ENCODE results near the gene ZBTB7C.

Gene ZBTB7C

DNA sequence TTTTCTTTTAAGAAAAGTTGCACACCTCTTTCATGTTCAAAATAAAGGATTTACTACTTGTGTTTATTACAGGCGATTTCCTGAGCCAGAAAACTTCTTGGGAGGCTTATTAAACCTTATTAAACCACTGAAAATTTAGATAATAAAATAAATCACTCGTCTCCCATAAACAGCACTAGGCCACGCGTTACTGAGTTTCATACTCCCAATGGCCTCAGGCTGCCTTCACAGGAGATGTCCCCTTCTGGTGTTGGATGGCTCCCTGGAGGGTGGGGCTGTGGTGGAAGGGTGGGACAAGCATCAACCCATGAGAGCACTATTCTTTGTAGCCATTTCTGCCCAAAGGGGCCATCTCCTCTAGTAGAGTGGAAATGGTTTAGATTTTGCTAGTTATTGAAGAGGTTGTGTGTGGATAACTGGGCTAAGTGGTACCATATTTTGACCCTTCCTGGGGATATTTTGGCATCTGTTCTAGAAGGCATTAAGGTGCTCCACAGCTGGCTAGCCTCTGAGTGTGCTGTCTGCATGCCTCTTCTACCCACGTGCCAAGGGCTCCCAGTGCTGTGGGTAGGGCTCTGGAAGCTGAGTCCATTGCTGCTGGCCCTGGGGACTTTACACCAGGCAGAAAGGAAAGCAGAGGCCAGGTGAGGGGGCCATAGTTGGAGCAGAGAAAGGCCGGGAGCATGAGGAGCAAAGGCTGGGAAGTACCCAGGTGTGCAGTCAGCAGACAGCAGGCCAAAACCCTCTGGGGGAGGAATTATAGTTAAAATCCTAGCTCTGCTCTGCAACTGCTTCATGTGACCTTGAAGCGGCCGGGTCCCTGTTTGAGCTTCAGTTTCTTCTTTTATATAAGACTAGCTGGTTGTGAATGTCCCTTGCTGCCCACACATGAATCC lies 357.0 kb downstream of the ZBTB7C start:
- no peak overlapping the region for H3K4me3 ChIP-seq (ENCODE audit: low read length)
- TF ChIP-seq, protein P1, sequence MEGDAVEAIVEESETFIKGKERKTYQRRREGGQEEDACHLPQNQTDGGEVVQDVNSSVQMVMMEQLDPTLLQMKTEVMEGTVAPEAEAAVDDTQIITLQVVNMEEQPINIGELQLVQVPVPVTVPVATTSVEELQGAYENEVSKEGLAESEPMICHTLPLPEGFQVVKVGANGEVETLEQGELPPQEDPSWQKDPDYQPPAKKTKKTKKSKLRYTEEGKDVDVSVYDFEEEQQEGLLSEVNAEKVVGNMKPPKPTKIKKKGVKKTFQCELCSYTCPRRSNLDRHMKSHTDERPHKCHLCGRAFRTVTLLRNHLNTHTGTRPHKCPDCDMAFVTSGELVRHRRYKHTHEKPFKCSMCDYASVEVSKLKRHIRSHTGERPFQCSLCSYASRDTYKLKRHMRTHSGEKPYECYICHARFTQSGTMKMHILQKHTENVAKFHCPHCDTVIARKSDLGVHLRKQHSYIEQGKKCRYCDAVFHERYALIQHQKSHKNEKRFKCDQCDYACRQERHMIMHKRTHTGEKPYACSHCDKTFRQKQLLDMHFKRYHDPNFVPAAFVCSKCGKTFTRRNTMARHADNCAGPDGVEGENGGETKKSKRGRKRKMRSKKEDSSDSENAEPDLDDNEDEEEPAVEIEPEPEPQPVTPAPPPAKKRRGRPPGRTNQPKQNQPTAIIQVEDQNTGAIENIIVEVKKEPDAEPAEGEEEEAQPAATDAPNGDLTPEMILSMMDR (conservative IDR thresholded peaks at IDR 0.05; ENCODE audit: low read depth, low read length), result no peak

DNA sequence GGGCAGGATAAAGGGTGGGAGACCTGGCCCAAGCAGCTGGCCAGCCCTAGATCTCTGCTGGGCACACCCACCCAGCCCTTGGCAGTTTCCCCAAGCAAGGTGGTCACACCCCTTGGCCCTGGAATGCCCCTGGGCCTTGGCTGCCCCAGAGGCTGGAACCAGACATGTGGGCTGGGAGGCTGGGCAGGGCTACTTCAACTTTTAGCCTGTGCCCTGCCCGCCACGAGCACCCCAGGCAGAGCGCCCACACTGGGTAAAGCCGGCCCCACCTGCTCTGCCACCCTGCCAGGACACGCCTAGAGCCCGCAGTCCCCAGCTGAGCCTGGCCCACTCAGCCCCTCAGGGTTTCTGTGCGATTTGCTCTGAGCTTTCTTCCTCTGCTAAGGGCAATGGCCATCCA lies 359.0 kb downstream of the ZBTB7C start:
- TF ChIP-seq, protein P1 (conservative IDR thresholded peaks at IDR 0.05; ENCODE audit: low read depth, low read length), result no peak
- no peak for DNase-seq (ENCODE audit: low read depth)
- no peak overlapping the region for H3K4me3 ChIP-seq (ENCODE audit: low read length)

More for the DNA sequence above, 357.0 kb downstream of the ZBTB7C start:
- DNase-seq (ENCODE audit: low read depth), result no peak

DNA sequence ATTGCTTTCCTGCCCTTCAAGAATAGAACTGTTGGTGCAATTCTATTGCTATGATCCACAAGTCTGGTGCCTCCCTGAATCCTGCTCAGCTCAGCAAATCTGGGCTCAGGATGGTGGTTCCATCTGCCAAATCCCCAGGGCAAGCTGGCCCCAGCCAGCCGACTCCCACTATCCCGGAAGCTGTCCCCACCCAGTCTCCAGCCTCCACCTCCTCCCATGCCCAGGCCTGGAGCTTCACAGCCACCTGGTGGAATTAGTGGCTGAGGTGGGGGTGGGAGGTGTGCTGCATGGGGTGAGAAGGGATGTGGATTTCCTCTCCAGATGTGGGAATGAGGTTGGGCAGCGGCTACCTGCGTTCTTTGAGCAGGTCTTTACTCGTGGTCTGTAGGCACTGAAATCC lies 359.4 kb downstream of the ZBTB7C start:
- H3K4me3 ChIP-seq (ENCODE audit: low read length), result no peak overlapping the region
- TF ChIP-seq, protein P1 (conservative IDR thresholded peaks at IDR 0.05; ENCODE audit: low read depth, low read length), result no peak

DNA sequence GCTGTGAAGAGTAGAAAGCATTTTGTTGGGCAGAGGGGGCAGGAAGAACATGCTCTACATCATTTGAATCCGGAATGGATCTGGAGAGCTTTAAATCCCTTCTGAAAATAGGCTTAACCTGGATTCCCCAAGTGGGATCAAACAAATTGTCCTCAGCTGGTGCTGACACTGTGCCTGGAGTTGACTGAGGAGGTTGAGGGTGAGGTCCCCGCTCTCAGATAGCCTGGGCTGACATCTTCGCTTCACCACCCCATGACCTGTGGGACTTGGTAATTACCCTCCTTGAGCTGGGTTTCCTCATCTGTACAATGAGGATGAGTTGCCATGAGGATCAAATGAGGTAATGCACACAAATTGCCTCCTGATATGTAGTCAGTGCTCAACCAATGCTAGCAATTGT lies 360.9 kb downstream of the ZBTB7C start:
- no peak overlapping the region for H3K4me3 ChIP-seq (ENCODE audit: low read length)
- DNase-seq (ENCODE audit: low read depth), result no peak
- TF ChIP-seq, protein P1 (conservative IDR thresholded peaks at IDR 0.05; ENCODE audit: low read depth, low read length), result no peak

More for the DNA sequence above, 359.4 kb downstream of the ZBTB7C start:
- DNase-seq (ENCODE audit: low read depth), result no peak

DNA sequence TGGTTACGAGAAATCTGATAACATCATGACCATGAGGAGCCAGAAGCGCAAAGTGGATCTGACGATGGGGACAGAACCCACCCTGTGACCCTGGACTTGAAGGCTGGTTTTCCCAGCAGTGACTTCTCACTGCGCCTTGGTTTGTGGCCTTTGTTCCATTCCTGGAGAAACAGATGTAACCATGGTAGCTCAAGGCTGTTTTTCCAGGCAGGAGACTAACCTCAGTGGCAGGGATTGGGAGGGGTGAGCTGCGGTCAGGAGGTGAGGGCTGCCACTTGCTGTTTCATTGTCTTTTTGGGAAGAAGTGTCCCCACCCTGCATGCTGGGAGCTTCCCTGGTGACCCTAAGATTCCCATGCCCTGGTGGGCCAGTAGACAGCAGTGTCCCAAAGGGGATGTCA lies 362.3 kb downstream of the ZBTB7C start:
- H3K4me3 ChIP-seq (ENCODE audit: low read length), result no peak overlapping the region
- TF ChIP-seq, protein P1 (conservative IDR thresholded peaks at IDR 0.05; ENCODE audit: low read depth, low read length), result no peak
- DNase-seq (ENCODE audit: low read depth), result no peak

DNA sequence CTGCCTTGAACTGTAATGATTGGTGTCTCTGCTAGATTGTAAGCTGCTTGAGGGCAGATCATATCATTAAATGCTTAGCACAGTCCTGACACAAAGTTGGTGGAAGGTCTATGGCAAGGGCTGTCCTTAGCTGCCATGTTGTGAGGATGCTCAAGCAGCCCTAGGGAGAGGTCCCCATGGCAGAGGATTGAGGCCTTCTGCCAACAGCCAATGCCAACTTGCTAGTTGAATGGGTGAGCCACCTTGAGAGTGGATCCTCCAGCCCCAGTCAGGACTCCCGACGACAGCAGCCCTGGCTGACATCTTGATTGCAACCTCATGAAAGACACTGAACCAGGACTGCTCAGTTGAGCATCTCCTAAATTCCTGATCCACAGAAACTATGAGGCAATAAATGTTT lies 363.4 kb downstream of the ZBTB7C start:
- TF ChIP-seq, protein P1 (conservative IDR thresholded peaks at IDR 0.05; ENCODE audit: low read depth, low read length), result no peak
- H3K4me3 ChIP-seq (ENCODE audit: low read length), result no peak overlapping the region
- DNase-seq (ENCODE audit: low read depth), result no peak

DNA sequence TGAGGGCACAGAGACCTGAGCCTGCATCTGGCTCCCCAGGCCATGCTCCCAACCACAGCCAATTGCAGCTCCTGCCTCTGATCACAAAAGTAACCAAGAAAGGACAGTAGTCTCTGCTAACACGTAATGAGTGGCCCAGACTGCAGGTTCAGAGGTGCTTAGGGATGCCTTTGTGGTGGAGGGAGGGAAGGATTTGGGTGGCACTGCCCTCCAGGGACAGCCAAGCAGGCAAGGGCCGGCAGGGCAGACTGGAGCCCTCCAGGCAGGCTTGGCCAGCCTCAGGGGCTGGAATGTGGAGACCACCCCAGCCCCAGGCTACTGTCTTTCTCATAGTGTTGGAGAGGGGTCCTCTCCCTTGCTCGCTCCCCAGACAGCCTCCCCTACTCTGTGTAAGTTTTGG lies 364.2 kb downstream of the ZBTB7C start:
- TF ChIP-seq, protein P1 (conservative IDR thresholded peaks at IDR 0.05; ENCODE audit: low read depth, low read length), result no peak
- DNase-seq (ENCODE audit: low read depth), result no peak
- no peak overlapping the region for H3K4me3 ChIP-seq (ENCODE audit: low read length)
